Sigmoid colon (tissue), 7 donors: ENCODE results near the gene CCNQ. TPM values are rescaled to one million over a fixed set of nuclear protein-coding genes. Genes with fewer than 3 reads are reported as not detected.

Experiments used
- DNase-seq: peaks from one replicate; pipeline ENCODE4 v3.0.0-alpha.2; 2019
- H3K27ac ChIP-seq, 4 donors: fragments of 200-600 bp; sonication (generic); one replicate each; pipeline ENCODE4 v1.5.1; 2016 to 2019; ENCODE audit warnings: mild to moderate bottlenecking in 1 of 4
- H3K27me3 ChIP-seq, 3 donors: fragments of 200-600 bp; sonication (generic); one replicate each; pipeline ENCODE4 v1.5.1; 2019; ENCODE audit warnings: mild to moderate bottlenecking in 1 of 3
- H3K36me3 ChIP-seq, 4 donors: fragments of 200-600 bp; sonication (generic); one replicate each; pipeline ENCODE4 v1.5.1; 2016 to 2019
- H3K4me1 ChIP-seq, 4 donors: fragments of 200-600 bp; sonication (generic); one replicate each; pipeline ENCODE4 v1.5.1; 2017 to 2019
- H3K4me3 ChIP-seq, 4 donors: fragments of 200-600 bp; sonication (generic); one replicate each; pipeline ENCODE4 v1.5.1; 2017 to 2019; ENCODE audit warnings: mild to moderate bottlenecking in 2 of 4, moderate library complexity in 1 of 4
- H3K9me3 ChIP-seq, 4 donors: fragments of 200-600 bp in 3 of 4; sonication (generic) in 3 of 4; one replicate each; pipeline versions ENCODE4 v1.5.1 to v1.6.1; 2013 to 2019
- EP300 ChIP-seq, 4 donors: sonication (generic); formaldehyde crosslinking; IDR thresholded peaks; one replicate each; pipeline ENCODE4 v1.6.1; 2017; ENCODE audit warnings: antibody characterized with exemption in 4 of 4
- POLR2A ChIP-seq, 2 donors: fragments of 450-650 bp; IDR thresholded peaks; one replicate each; pipeline ENCODE4 v1.6.1; 2016; ENCODE audit warnings: antibody characterized with exemption in 2 of 2, mild to moderate bottlenecking in 2 of 2, moderate library complexity in 2 of 2
- POLR2AphosphoS5 ChIP-seq, 4 donors: sonication (generic); formaldehyde crosslinking; IDR thresholded peaks; one replicate each; pipeline ENCODE4 v1.6.1; 2017; ENCODE audit warnings: antibody characterized with exemption in 4 of 4
- WGBS, 2 donors: extraction: QIAGEN DNeasy Blood & Tissue Kit; methylation state at CpG; one replicate each; pipeline ENCODE4 v1.1.7; 2013; 5-methylcytosine and 5-hydroxymethylcytosine counted together
- intact Hi-C: fragments of 100-400 bp; cut with DNase I; formaldehyde crosslinking; loops from one replicate; pipeline ENCODE4 v1.15.1; 2023
- polyA plus RNA-seq, 3 donors: library from polyadenylated mRNA; stranded (reverse); fragments of 200-250 nt; gene quantifications; one replicate each; pipeline ENCODE4 v1.2.3, GENCODE V29; 2013
- total RNA-seq, 4 donors: library from RNA; depleted of rRNA; stranded (reverse); fragments of >200 nt; gene quantifications; one replicate each; pipeline ENCODE4 v1.1.0, GENCODE V29; 2016
- TF ChIP-seq, protein P1 (sequence below), 4 experiments: fragments of 450-650 bp in 3 of 4; fragments of 200-600 bp in 1 of 4; IDR thresholded peaks; one replicate each; pipeline ENCODE4 v1.5.1; 2016 to 2019; ENCODE audit warnings: antibody characterized with exemption in 4 of 4, mild to moderate bottlenecking in 3 of 4, moderate library complexity in 2 of 4
- donor health status: healthy with polysubstance abuse.
- donor health status: Bipolar disorder and iron deficiency.
- donor health status: healthy.

Gene CCNQ
- total and polyA plus RNA-seq, 7 donors, result 31.8 to 49.0 (median 37.9) TPM

- no peaks in the 10 kb centered on the region for H3K9me3 ChIP-seq
- WGBS, 2 donors, result 68 to 85% methylated on average over 19 of the region's 19 CpGs
- no peaks in the 10 kb centered on the region for H3K27me3 ChIP-seq
- no peak overlapping the region for H3K4me3 ChIP-seq
- intact Hi-C loops, result loop anchor here (5.0 kb wide), 1 partner anchor 45 kb away; no protein-coding TSS in a partner anchor
- no peaks in the 10 kb centered on the region for H3K36me3 ChIP-seq
- H3K27ac ChIP-seq, result no peak overlapping the region
- H3K4me1 ChIP-seq, result no peaks in the 10 kb centered on the region
- TF ChIP-seq POLR2AphosphoS5 (IDR thresholded peaks at IDR 0.05) (no peak), POLR2A (IDR thresholded peaks at IDR 0.05) (no peak), EP300 (IDR thresholded peaks at IDR 0.05) (no peak)
- TF ChIP-seq, protein P1, sequence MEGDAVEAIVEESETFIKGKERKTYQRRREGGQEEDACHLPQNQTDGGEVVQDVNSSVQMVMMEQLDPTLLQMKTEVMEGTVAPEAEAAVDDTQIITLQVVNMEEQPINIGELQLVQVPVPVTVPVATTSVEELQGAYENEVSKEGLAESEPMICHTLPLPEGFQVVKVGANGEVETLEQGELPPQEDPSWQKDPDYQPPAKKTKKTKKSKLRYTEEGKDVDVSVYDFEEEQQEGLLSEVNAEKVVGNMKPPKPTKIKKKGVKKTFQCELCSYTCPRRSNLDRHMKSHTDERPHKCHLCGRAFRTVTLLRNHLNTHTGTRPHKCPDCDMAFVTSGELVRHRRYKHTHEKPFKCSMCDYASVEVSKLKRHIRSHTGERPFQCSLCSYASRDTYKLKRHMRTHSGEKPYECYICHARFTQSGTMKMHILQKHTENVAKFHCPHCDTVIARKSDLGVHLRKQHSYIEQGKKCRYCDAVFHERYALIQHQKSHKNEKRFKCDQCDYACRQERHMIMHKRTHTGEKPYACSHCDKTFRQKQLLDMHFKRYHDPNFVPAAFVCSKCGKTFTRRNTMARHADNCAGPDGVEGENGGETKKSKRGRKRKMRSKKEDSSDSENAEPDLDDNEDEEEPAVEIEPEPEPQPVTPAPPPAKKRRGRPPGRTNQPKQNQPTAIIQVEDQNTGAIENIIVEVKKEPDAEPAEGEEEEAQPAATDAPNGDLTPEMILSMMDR (IDR thresholded peaks at IDR 0.05), result no peak
- DNase-seq, result no peak
Measured at GRCh38 chrX:153557618-153558355, 41.2 kb downstream of the CCNQ start.

DNA sequence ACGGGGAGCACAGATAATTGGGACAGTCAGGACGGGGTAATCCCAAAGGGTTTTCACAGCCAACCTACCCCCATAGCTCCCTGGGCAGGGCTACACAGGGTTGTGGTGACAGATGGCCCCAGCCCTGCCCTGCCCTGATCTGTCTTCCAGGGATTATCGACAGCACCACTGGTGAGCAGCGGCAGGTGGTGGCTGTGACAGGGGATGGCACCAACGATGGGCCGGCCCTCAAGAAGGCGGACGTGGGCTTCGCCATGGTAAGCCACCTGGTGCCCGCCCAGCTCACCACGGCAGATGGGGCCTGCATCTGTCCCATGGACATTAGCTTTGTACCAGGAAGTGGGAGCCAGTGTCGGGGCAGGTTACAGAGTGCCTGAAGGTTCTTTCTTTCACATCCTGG is 42.2 kb downstream of the CCNQ start:
- no peak overlapping the region for H3K4me3 ChIP-seq
- H3K27me3 ChIP-seq, result no peaks in the 10 kb centered on the region
- WGBS, 2 donors, result 78 to 89% methylated on average over 12 of the region's 12 CpGs
- intact Hi-C loops, result loop anchor here (5.0 kb wide), 1 partner anchor 46 kb away; no protein-coding TSS in a partner anchor
- DNase-seq, result no peak
- no peaks in the 10 kb centered on the region for H3K36me3 ChIP-seq
- H3K4me1 ChIP-seq, result no peaks in the 10 kb centered on the region
- H3K9me3 ChIP-seq, result no peaks in the 10 kb centered on the region
- H3K27ac ChIP-seq, result no peak overlapping the region
- no peak for TF ChIP-seq POLR2A (IDR thresholded peaks at IDR 0.05)
- TF ChIP-seq, protein P1 (IDR thresholded peaks at IDR 0.05), result no peak
- TF ChIP-seq POLR2AphosphoS5 (IDR thresholded peaks at IDR 0.05), result no peak
- TF ChIP-seq EP300 (IDR thresholded peaks at IDR 0.05), result no peak

- H3K27me3 ChIP-seq, result no peaks in the 10 kb centered on the region
- DNase-seq, result peak; percentile 82
- no peaks in the 10 kb centered on the region for H3K9me3 ChIP-seq
- no peaks in the 10 kb centered on the region for H3K36me3 ChIP-seq
- WGBS, 2 donors, result 42 to 45% methylated on average over 17 of the region's 17 CpGs
- H3K4me3 ChIP-seq, result no peak overlapping the region
- no peak for TF ChIP-seq EP300 (IDR thresholded peaks at IDR 0.05)
- TF ChIP-seq, protein P1 (IDR thresholded peaks at IDR 0.05), result peak; percentile 27 to 58 (median 44)
- no peak overlapping the region for H3K27ac ChIP-seq
- intact Hi-C loops, result loop anchor here (2.0 to 5.0 kb wide), 2 partner anchors 48 to 112 kb away; no protein-coding TSS in a partner anchor
- no peaks in the 10 kb centered on the region for H3K4me1 ChIP-seq
Measured at GRCh38 chrX:153554519-153555167, 44.3 kb downstream of the CCNQ start.

DNA sequence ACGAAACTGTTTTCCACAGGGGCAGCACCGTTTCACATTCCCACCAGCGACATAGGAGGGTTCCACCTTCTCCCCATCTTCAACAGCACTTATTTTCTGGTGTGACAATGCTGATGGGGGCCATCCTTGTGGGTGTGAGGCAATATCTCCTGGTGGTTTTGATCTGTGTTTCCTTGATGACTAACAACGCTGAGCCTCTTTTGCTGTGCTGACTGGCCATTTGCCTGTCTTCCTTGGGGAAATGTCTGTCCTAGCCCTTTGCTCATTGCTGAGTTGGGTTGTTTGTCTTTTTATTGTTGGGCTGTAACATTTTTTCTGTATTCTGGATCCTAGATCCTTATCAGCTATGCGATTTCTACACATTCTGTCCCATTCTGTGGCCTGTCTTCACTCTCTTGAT is 47.8 kb downstream of the CCNQ start:
- WGBS, 2 donors, result 69 to 82% methylated on average over 5 of the region's 5 CpGs
- Histone ChIP-seq H3K4me3 (no peak overlapping the region), H3K27ac (no peak overlapping the region), H3K27me3 (no peaks in the 10 kb centered on the region), H3K9me3 (no peaks in the 10 kb centered on the region), H3K4me1 (no peaks in the 10 kb centered on the region), H3K36me3 (no peaks in the 10 kb centered on the region)
- no peak for TF ChIP-seq EP300 (IDR thresholded peaks at IDR 0.05)
- TF ChIP-seq, protein P1 (IDR thresholded peaks at IDR 0.05), result no peak
- TF ChIP-seq POLR2A (IDR thresholded peaks at IDR 0.05), result no peak
- TF ChIP-seq POLR2AphosphoS5 (IDR thresholded peaks at IDR 0.05), result no peak
- intact Hi-C loops, result no loop called here
- DNase-seq, result no peak
